Measurements from ENCODE around the gene MARCHF2.
A peak's percentile ranks its signal among the peaks of the same experiment; 100 is the strongest.

The MARCHF2 gene

GRCh38 chr19:8459095-8459494 lies 46.0 kb downstream of the MARCHF2 start:
- no peak overlapping the region for H2AFZ ChIP-seq (ENCODE audit: low read depth, low read length)
- peaks cover 47% of the 10 kb centered on the region for H3K4me1 ChIP-seq (ENCODE audit: low read length)
- peaks cover 86% of the 10 kb centered on the region for H3K36me3 ChIP-seq (replicated peaks; ENCODE audit: low read depth, low read length)
- peaks cover 99% of the 10 kb centered on the region for H4K20me1 ChIP-seq (ENCODE audit: insufficient read depth, low read length)
- TF ChIP-seq CTCF (IDR thresholded peaks at IDR 0.05; ENCODE audit: low read depth, low read length) (no peak), EZH2phosphoT487 (IDR thresholded peaks at IDR 0.05; ENCODE audit: low read depth) (no peak)
- no peak overlapping the region for H3K9ac ChIP-seq (ENCODE audit: low read length)
- H3K27me3 ChIP-seq (ENCODE audit: low read depth, low read length) = no peaks in the 10 kb centered on the region
- H3K79me2 ChIP-seq (ENCODE audit: low read length) = peaks cover 100% of the 10 kb centered on the region
- no peak overlapping the region for H3K4me2 ChIP-seq (ENCODE audit: low read length)
- no peak overlapping the region for H3K27ac ChIP-seq (ENCODE audit: low read length)
- H3K4me3 ChIP-seq (ENCODE audit: low read length) = no peak overlapping the region
- H3K9me3 ChIP-seq (ENCODE audit: insufficient read depth, low read length) = no peaks in the 10 kb centered on the region

GRCh38 chr19:8459520-8460270 lies 46.6 kb downstream of the MARCHF2 start:
- Histone ChIP-seq H3K9me3 (ENCODE audit: insufficient read depth, low read length) (no peaks in the 10 kb centered on the region), H3K27me3 (ENCODE audit: low read depth, low read length) (no peaks in the 10 kb centered on the region), H3K36me3 (replicated peaks; ENCODE audit: low read depth, low read length) (peaks cover 84% of the 10 kb centered on the region), H3K79me2 (ENCODE audit: low read length) (peaks cover 100% of the 10 kb centered on the region), H3K4me2 (ENCODE audit: low read length) (peak overlapping the region; percentile 9; the same call in 1 of the 2 replicates), H3K4me1 (ENCODE audit: low read length) (peaks cover 47% of the 10 kb centered on the region), H3K27ac (ENCODE audit: low read length) (no peak overlapping the region), H3K4me3 (ENCODE audit: low read length) (no peak overlapping the region), H3K9ac (ENCODE audit: low read length) (no peak overlapping the region), H4K20me1 (ENCODE audit: insufficient read depth, low read length) (peaks cover 99% of the 10 kb centered on the region), H2AFZ (ENCODE audit: low read depth, low read length) (no peak overlapping the region)
- TF ChIP-seq EZH2phosphoT487 (IDR thresholded peaks at IDR 0.05; ENCODE audit: low read depth) (no peak), CTCF (IDR thresholded peaks at IDR 0.05; ENCODE audit: low read depth, low read length) (no peak)

- Histone ChIP-seq H3K79me2 (ENCODE audit: low read length) (peaks cover 100% of the 10 kb centered on the region), H3K9me3 (ENCODE audit: insufficient read depth, low read length) (no peaks in the 10 kb centered on the region), H3K27ac (ENCODE audit: low read length) (peak overlapping the region; percentile 26; the same call in 1 of the 2 replicates), H3K4me2 (ENCODE audit: low read length) (peak overlapping the region; percentile 13; the same call in 1 of the 2 replicates), H3K9ac (ENCODE audit: low read length) (no peak overlapping the region), H3K4me1 (ENCODE audit: low read length) (peaks cover 47% of the 10 kb centered on the region), H4K20me1 (ENCODE audit: insufficient read depth, low read length) (peaks cover 99% of the 10 kb centered on the region), H3K4me3 (ENCODE audit: low read length) (no peak overlapping the region), H3K36me3 (replicated peaks; ENCODE audit: low read depth, low read length) (peaks cover 84% of the 10 kb centered on the region), H3K27me3 (ENCODE audit: low read depth, low read length) (no peaks in the 10 kb centered on the region), H2AFZ (ENCODE audit: low read depth, low read length) (no peak overlapping the region)
- no peak for TF ChIP-seq EZH2phosphoT487 (IDR thresholded peaks at IDR 0.05; ENCODE audit: low read depth)
- no peak for TF ChIP-seq CTCF (IDR thresholded peaks at IDR 0.05; ENCODE audit: low read depth, low read length)
Observed at GRCh38 chr19:8460516-8461298, 47.6 kb downstream of the MARCHF2 start.

- Histone ChIP-seq H3K27me3 (ENCODE audit: low read depth, low read length) (no peaks in the 10 kb centered on the region), H4K20me1 (ENCODE audit: insufficient read depth, low read length) (peaks cover 99% of the 10 kb centered on the region), H3K79me2 (ENCODE audit: low read length) (peaks cover 100% of the 10 kb centered on the region), H2AFZ (ENCODE audit: low read depth, low read length) (no peak overlapping the region), H3K27ac (ENCODE audit: low read length) (peak overlapping the region; percentile 26; the same call in 1 of the 2 replicates), H3K9me3 (ENCODE audit: insufficient read depth, low read length) (no peaks in the 10 kb centered on the region), H3K4me3 (ENCODE audit: low read length) (no peak overlapping the region), H3K36me3 (replicated peaks; ENCODE audit: low read depth, low read length) (peaks cover 85% of the 10 kb centered on the region), H3K9ac (ENCODE audit: low read length) (no peak overlapping the region), H3K4me2 (ENCODE audit: low read length) (no peak overlapping the region), H3K4me1 (ENCODE audit: low read length) (peaks cover 47% of the 10 kb centered on the region)
- TF ChIP-seq EZH2phosphoT487 (IDR thresholded peaks at IDR 0.05; ENCODE audit: low read depth) = no peak
Observed at GRCh38 chr19:8461376-8461775, 48.3 kb downstream of the MARCHF2 start.

All from OCI-LY3 (cell line).